Measurements from ENCODE around the gene DNAH9.

Gene DNAH9, protein sequence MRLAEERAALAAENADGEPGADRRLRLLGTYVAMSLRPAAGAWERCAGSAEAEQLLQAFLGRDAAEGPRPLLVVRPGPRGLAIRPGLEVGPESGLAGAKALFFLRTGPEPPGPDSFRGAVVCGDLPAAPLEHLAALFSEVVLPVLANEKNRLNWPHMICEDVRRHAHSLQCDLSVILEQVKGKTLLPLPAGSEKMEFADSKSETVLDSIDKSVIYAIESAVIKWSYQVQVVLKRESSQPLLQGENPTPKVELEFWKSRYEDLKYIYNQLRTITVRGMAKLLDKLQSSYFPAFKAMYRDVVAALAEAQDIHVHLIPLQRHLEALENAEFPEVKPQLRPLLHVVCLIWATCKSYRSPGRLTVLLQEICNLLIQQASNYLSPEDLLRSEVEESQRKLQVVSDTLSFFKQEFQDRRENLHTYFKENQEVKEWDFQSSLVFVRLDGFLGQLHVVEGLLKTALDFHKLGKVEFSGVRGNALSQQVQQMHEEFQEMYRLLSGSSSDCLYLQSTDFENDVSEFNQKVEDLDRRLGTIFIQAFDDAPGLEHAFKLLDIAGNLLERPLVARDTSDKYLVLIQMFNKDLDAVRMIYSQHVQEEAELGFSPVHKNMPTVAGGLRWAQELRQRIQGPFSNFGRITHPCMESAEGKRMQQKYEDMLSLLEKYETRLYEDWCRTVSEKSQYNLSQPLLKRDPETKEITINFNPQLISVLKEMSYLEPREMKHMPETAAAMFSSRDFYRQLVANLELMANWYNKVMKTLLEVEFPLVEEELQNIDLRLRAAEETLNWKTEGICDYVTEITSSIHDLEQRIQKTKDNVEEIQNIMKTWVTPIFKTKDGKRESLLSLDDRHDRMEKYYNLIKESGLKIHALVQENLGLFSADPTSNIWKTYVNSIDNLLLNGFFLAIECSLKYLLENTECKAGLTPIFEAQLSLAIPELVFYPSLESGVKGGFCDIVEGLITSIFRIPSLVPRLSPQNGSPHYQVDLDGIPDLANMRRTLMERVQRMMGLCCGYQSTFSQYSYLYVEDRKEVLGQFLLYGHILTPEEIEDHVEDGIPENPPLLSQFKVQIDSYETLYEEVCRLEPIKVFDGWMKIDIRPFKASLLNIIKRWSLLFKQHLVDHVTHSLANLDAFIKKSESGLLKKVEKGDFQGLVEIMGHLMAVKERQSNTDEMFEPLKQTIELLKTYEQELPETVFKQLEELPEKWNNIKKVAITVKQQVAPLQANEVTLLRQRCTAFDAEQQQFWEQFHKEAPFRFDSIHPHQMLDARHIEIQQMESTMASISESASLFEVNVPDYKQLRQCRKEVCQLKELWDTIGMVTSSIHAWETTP (N-terminal part only)

DNA sequence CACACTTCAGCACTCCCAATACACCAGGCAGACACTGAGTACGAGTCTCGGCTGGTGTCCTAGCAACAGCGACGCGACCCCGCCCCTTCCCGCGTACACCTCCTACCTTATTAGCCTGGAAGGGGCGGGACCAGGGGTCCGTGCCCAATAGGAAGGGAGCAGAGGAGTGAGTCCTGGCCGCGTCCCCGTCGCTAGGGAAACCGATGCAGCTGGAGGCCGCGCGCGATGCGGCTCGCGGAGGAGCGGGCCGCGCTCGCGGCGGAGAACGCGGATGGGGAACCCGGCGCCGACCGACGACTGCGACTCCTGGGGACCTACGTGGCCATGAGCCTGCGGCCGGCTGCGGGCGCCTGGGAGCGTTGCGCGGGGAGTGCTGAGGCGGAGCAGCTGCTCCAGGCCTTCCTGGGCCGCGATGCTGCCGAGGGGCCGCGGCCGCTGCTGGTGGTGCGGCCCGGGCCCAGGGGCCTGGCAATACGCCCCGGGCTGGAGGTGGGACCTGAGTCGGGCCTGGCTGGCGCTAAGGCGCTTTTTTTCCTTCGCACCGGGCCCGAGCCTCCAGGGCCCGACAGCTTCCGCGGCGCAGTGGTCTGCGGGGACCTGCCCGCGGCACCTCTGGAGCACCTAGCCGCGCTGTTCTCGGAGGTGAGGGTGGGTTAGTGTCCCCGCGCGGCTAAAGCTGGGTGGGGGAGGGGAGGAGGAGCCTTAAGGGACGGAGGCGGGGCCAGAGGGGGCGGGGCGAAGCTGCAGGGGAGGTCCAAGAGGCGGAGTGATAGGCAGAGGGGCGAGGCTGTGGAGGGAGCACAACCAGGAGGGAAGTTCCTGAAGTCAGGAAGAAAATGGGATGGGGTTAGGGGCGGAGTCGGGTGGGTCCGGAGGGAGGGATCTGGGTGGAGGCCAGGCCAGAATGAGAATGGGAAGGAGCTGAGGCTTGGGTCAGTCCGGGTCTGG is at the start of gene DNAH9:
DNAH9 (plus strand) TSS at position 197 of the 948 bp plus-strand sequence; CDS start at position 226, 29 bp downstream.
- Histone ChIP-seq H3K36me3 (ENCODE audit: insufficient read depth, low read depth, low read length) (no peaks in the 10 kb centered on the region), H3K4me3 (ENCODE audit: low read length) (peak within 1 kb of the TSS; percentile 74), H3K9ac (ENCODE audit: low read depth, low read length) (no peak within 1 kb of the TSS), H3K27me3 (ENCODE audit: insufficient read depth, low read length) (peaks cover 11% of the 10 kb centered on the region; the same call in 1 of the 2 replicates), H3K4me1 (ENCODE audit: insufficient read depth, low read length) (no peaks in the 10 kb centered on the region), H3K9me3 (ENCODE audit: insufficient read depth, low read depth, low read length) (no peaks in the 10 kb centered on the region), H3K27ac (ENCODE audit: low read length) (no peak within 1 kb of the TSS)

DNA sequence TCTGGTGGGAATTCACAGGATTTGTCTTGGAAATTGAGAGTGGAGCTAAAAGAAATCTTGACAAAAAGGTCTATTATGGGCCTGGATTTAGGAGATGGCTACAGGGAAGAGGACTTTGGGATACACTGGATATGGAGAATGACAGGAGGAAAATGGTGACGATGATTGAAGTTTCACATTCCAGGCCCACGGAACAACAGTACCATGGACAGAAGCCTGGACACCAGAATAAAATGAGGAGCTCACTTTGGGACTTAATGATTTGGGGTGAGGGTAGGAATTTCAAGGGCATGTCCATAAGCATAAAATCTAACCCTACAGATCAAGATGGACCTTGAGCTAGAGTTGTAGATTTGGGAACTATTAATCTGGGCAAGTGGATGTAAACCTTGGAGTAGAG is 47.8 kb upstream of the DNAH9 start:
- Histone ChIP-seq H3K4me1 (ENCODE audit: insufficient read depth, low read length) (no peaks in the 10 kb centered on the region), H3K9ac (ENCODE audit: low read depth, low read length) (no peak overlapping the region), H3K27ac (ENCODE audit: low read length) (no peak overlapping the region), H3K27me3 (ENCODE audit: insufficient read depth, low read length) (no peaks in the 10 kb centered on the region), H3K9me3 (ENCODE audit: insufficient read depth, low read depth, low read length) (no peaks in the 10 kb centered on the region), H3K4me3 (ENCODE audit: low read length) (no peak overlapping the region), H3K36me3 (ENCODE audit: insufficient read depth, low read depth, low read length) (no peaks in the 10 kb centered on the region)

DNA sequence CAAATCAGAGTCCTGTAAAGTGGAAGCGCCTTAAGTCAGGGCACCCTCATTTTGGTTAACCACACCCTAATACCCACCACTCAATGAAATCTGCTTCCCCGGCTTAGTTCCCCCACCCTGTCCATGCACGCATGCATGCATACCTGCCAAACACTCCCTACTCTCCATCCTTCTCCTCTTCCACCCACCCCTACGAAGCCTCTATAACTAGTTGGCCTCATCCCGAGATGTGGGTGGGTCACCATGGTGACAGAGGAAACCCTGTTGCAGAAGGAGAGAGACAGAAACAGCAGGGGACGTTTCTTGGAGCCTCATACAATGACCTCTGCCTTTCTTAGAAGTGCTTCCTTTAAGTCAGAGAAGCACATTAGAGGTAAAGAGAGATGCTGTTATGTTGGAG is 46.8 kb upstream of the DNAH9 start:
- Histone ChIP-seq H3K4me3 (ENCODE audit: low read length) (no peak overlapping the region), H3K27me3 (ENCODE audit: insufficient read depth, low read length) (no peaks in the 10 kb centered on the region), H3K9ac (ENCODE audit: low read depth, low read length) (no peak overlapping the region), H3K27ac (ENCODE audit: low read length) (no peak overlapping the region), H3K36me3 (ENCODE audit: insufficient read depth, low read depth, low read length) (no peaks in the 10 kb centered on the region), H3K9me3 (ENCODE audit: insufficient read depth, low read depth, low read length) (no peaks in the 10 kb centered on the region), H3K4me1 (ENCODE audit: insufficient read depth, low read length) (no peaks in the 10 kb centered on the region)

DNA sequence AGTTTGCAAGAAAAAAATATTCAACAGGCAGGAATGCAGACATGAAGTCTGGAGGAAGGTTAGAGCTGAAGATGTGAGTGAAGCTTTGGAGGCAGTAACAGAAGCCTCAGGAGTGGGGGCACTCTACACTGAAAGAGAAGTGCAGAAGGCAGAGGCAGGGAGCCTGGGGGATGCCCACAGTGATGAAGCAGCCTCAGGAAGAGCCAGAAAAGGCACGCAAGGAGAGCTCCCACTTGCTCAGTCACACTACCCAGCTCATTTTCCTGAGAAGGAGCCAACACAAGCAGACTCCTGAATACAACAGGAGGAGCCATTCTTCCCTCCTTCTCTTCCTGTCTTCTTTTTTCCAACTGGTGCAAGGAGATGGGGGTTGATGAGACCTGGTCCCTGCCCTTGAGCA is 45.1 kb upstream of the DNAH9 start:
- no peaks in the 10 kb centered on the region for H3K9me3 ChIP-seq (ENCODE audit: insufficient read depth, low read depth, low read length)
- H3K27ac ChIP-seq (ENCODE audit: low read length): no peak overlapping the region
- H3K4me1 ChIP-seq (ENCODE audit: insufficient read depth, low read length): no peaks in the 10 kb centered on the region
- no peak overlapping the region for H3K9ac ChIP-seq (ENCODE audit: low read depth, low read length)
- H3K36me3 ChIP-seq (ENCODE audit: insufficient read depth, low read depth, low read length): no peaks in the 10 kb centered on the region
- H3K4me3 ChIP-seq (ENCODE audit: low read length): no peak overlapping the region
- no peaks in the 10 kb centered on the region for H3K27me3 ChIP-seq (ENCODE audit: insufficient read depth, low read length)

DNA sequence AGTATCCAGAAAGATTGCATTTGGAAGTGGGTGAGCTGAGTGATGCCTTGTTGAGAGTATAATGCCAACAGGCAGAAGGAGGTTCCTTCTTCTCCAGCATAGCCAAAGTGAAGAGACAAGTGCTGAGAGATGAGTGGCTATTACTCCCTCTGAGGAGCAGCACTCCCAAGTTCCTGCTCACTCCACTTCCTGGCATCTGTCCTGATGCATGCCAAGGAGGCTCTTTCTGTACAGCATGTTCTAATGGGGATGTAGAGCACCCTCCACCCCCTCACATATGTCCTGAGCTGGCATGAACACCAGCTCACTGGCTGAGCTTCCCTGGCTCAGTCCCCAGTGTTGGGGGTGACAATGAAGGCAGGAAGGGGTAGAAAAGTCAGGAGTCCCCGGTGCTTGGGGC is 44.2 kb upstream of the DNAH9 start:
- H3K4me3 ChIP-seq (ENCODE audit: low read length): no peak overlapping the region
- no peak overlapping the region for H3K9ac ChIP-seq (ENCODE audit: low read depth, low read length)
- H3K4me1 ChIP-seq (ENCODE audit: insufficient read depth, low read length): no peaks in the 10 kb centered on the region
- H3K27ac ChIP-seq (ENCODE audit: low read length): no peak overlapping the region
- no peaks in the 10 kb centered on the region for H3K9me3 ChIP-seq (ENCODE audit: insufficient read depth, low read depth, low read length)
- no peaks in the 10 kb centered on the region for H3K27me3 ChIP-seq (ENCODE audit: insufficient read depth, low read length)
- no peaks in the 10 kb centered on the region for H3K36me3 ChIP-seq (ENCODE audit: insufficient read depth, low read depth, low read length)

DNA sequence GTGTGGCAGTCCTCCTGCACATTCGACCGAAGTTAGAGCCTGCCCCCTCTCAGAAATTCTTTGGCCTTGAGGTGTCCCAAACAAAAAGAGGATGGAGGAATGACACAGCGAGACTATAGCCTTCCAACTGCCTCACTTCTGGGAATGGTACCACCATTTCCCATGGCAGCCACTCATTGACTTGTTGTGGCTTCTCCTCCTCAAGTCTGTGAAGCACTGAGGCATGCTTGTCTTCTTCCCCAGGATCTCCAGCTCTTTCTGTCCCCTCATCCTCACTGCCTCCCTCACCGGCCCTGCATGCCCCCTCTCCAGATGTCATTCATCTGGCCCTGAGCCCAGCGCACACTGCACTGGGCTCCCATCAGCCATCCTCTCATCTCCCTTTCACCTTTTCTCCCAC is 43.7 kb upstream of the DNAH9 start:
- no peak overlapping the region for H3K27ac ChIP-seq (ENCODE audit: low read length)
- no peak overlapping the region for H3K4me3 ChIP-seq (ENCODE audit: low read length)
- no peaks in the 10 kb centered on the region for H3K27me3 ChIP-seq (ENCODE audit: insufficient read depth, low read length)
- no peak overlapping the region for H3K9ac ChIP-seq (ENCODE audit: low read depth, low read length)
- H3K4me1 ChIP-seq (ENCODE audit: insufficient read depth, low read length): no peaks in the 10 kb centered on the region
- H3K36me3 ChIP-seq (ENCODE audit: insufficient read depth, low read depth, low read length): no peaks in the 10 kb centered on the region
- H3K9me3 ChIP-seq (ENCODE audit: insufficient read depth, low read depth, low read length): no peaks in the 10 kb centered on the region

DNA sequence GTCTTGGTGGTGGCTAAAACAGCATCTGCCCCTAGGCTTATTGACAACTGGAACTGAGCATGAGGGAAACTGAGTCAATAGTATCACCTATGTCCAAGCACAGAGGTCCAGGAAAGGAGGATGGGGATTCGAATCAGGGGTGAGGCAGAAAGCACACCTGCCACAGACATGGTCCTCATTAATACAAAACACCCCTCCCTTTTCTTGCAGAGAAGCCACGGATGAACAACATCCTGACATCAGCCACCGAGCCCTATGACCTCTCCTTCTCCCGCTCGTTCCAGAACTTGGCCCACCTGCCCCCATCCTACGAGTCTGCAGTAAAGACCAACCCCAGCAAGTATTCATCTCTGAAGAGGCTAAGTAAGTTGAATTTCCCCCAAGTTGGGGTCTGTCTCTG is 42.7 kb upstream of the DNAH9 start:
- Histone ChIP-seq H3K9ac (ENCODE audit: low read depth, low read length) (no peak overlapping the region), H3K4me3 (ENCODE audit: low read length) (no peak overlapping the region), H3K9me3 (ENCODE audit: insufficient read depth, low read depth, low read length) (no peaks in the 10 kb centered on the region), H3K27me3 (ENCODE audit: insufficient read depth, low read length) (no peaks in the 10 kb centered on the region), H3K4me1 (ENCODE audit: insufficient read depth, low read length) (no peaks in the 10 kb centered on the region), H3K36me3 (ENCODE audit: insufficient read depth, low read depth, low read length) (no peaks in the 10 kb centered on the region), H3K27ac (ENCODE audit: low read length) (no peak overlapping the region)

DNA sequence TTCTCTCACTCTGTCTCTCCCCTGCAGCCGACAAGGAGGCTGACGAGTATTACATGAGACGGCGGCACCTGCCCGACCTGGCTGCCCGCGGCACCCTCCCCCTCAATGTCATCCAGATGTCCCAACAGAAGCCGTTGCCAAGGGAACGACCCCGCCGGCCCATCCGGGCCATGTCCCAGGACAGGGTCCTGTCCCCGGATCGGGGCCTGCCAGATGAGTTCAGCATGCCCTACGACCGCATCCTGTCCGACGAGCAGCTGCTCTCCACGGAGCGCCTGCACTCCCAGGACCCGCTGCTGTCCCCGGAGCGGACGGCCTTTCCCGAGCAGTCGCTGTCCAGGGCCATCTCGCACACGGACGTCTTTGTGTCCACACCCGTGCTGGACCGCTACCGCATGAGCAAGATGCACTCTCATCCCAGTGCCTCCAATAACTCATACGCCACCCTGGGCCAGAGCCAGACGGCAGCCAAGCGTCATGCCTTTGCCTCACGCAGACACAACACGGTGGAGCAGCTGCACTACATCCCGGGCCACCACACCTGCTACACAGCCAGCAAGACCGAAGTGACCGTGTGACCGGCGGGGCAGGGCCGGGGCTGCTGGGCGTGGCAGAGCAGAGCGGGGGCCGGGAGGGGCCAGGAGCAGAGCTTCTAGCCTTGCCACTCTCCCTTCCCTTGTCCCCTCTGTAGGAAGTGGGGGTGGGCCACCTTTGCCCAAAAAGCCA is 40.4 kb upstream of the DNAH9 start:
- Histone ChIP-seq H3K9ac (ENCODE audit: low read depth, low read length) (no peak overlapping the region), H3K36me3 (ENCODE audit: insufficient read depth, low read depth, low read length) (no peaks in the 10 kb centered on the region), H3K9me3 (ENCODE audit: insufficient read depth, low read depth, low read length) (no peaks in the 10 kb centered on the region), H3K4me3 (ENCODE audit: low read length) (no peak overlapping the region), H3K27me3 (ENCODE audit: insufficient read depth, low read length) (no peaks in the 10 kb centered on the region), H3K4me1 (ENCODE audit: insufficient read depth, low read length) (no peaks in the 10 kb centered on the region), H3K27ac (ENCODE audit: low read length) (no peak overlapping the region)

DNA sequence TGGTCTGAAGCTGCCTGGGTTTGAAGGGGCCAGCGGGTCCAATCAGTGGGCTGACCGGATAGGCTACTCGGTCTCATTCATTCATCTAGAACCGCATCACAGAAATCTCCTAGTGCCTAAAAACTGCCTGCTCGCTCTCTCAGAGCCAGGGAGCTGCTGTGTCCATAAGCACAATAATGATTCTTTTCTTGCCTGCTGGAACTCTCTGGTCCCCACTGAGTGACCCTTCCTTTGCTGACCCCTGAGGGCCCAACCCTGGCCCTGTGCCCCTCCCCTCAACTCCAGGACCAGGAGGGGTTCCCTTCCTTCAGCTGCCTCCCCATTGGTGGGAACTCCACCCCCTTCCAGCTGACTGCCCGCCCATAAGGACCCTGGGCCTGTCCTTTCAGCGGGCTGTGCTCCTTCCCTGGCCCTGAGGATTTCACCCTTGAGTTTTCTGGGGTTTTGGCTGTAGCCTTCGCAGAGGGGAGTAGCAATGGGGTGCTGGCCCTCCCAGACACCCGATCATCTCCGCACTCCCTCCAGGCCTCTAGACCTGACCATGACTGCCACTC is 39.5 kb upstream of the DNAH9 start:
- H3K9ac ChIP-seq (ENCODE audit: low read depth, low read length): no peak overlapping the region
- no peaks in the 10 kb centered on the region for H3K4me1 ChIP-seq (ENCODE audit: insufficient read depth, low read length)
- no peaks in the 10 kb centered on the region for H3K27me3 ChIP-seq (ENCODE audit: insufficient read depth, low read length)
- no peaks in the 10 kb centered on the region for H3K9me3 ChIP-seq (ENCODE audit: insufficient read depth, low read depth, low read length)
- no peak overlapping the region for H3K4me3 ChIP-seq (ENCODE audit: low read length)
- no peaks in the 10 kb centered on the region for H3K36me3 ChIP-seq (ENCODE audit: insufficient read depth, low read depth, low read length)
- no peak overlapping the region for H3K27ac ChIP-seq (ENCODE audit: low read length)

DNA sequence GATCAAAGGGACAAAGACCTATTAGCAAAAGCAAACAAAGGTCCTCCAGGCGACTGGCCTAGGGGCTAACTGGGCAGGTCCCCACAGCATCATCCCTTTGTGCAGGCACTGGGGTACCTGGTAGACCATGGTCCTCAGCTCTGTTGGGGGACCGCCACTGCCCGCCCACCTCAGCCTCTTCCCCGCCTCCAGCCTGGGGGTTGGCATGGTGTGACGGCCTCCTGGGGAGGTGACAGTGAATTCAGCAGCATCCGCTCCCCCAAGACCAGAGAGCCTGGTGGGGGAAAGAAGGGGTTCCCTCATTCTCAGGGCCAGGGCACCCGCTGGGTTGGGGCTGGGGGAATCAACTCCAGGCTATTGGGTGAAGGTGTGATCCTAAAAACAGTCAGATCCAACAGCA is 38.7 kb upstream of the DNAH9 start:
- H3K4me3 ChIP-seq (ENCODE audit: low read length): no peak overlapping the region
- H3K4me1 ChIP-seq (ENCODE audit: insufficient read depth, low read length): no peaks in the 10 kb centered on the region
- no peaks in the 10 kb centered on the region for H3K36me3 ChIP-seq (ENCODE audit: insufficient read depth, low read depth, low read length)
- H3K9ac ChIP-seq (ENCODE audit: low read depth, low read length): no peak overlapping the region
- H3K27me3 ChIP-seq (ENCODE audit: insufficient read depth, low read length): no peaks in the 10 kb centered on the region
- H3K9me3 ChIP-seq (ENCODE audit: insufficient read depth, low read depth, low read length): no peaks in the 10 kb centered on the region
- H3K27ac ChIP-seq (ENCODE audit: low read length): no peak overlapping the region

Data from iPS-20b (cell line).